ENCODE measurements around the gene CIAO3. TPM values are rescaled to one million over a fixed set of nuclear protein-coding genes. Genes with fewer than 3 reads are reported as not detected.

The CIAO3 gene
- total RNA-seq, 1 donor from 2014 or later: 46.0 TPM

DNA sequence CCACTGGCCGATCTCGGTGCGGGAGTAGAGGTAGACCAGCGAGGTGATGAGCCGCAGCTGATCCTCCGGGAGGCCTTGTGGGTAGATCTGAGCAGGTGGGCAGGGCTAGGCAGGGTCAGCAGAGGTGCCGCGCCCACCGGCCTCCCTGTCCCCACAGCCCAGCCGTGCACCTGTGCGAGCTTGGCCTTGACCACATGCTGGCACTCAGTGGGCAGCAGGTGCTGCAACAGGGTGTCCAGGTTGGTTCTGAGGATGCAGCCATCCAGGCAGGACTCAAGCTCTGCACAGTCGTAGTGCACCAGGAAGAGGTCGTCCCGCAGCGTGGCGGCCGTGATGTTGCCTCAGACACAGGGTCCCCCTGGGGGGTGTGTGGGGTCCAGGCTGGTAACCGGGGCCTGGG is 32.2 kb upstream of the CIAO3 start:
- Mint-ChIP-seq H3K9me3 (no peaks in the 10 kb centered on the region), H3K4me1 (peaks cover 4% of the 10 kb centered on the region), H3K36me3 (no peaks in the 10 kb centered on the region), H3K4me3 (no peak overlapping the region), H3K27me3 (ENCODE audit: low read depth) (peaks cover 5% of the 10 kb centered on the region), H3K27ac (no peak overlapping the region)
- DNase-seq (ENCODE audit: low spot score in 2 of 2, unreplicated experiment in 2 of 2): no peak
- TF ChIP-seq CTCF (IDR thresholded peaks at IDR 0.05; ENCODE audit: unreplicated experiment): no peak

DNA sequence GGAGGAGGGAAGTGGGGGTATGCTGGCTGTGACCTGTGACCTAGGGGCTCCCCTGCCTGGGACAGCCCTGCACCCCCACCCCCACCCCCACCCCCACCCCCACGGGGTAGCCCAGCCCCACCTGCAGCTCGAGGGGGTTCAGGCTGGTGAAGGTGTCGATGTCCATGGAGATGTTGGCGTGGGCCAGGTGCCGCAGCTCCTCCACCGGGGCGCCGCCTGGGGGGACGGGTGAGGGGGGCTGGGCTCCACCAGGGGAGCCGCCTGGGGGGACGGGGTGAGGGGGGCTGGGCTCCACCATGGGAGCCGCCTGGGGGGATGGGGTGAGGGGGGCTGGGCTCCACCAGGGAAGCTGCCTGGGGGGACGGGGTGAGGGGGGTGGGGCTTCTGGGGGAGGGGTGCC is 29.6 kb upstream of the CIAO3 start:
- DNase-seq (ENCODE audit: low spot score in 2 of 2, unreplicated experiment in 2 of 2): no peak
- H3K4me1 Mint-ChIP-seq: no peaks in the 10 kb centered on the region
- no peak overlapping the region for H3K4me3 Mint-ChIP-seq
- H3K9me3 Mint-ChIP-seq: no peaks in the 10 kb centered on the region
- no peaks in the 10 kb centered on the region for H3K27me3 Mint-ChIP-seq (ENCODE audit: low read depth)
- H3K36me3 Mint-ChIP-seq: no peaks in the 10 kb centered on the region
- no peak overlapping the region for H3K27ac Mint-ChIP-seq
- no peak for TF ChIP-seq CTCF (IDR thresholded peaks at IDR 0.05; ENCODE audit: unreplicated experiment)

- DNase-seq (ENCODE audit: low spot score in 2 of 2, unreplicated experiment in 2 of 2): no peak
- TF ChIP-seq CTCF (IDR thresholded peaks at IDR 0.05; ENCODE audit: unreplicated experiment): no peak
- Mint-ChIP-seq H3K9me3 (no peaks in the 10 kb centered on the region), H3K36me3 (no peaks in the 10 kb centered on the region), H3K27ac (no peak overlapping the region), H3K27me3 (ENCODE audit: low read depth) (no peaks in the 10 kb centered on the region), H3K4me1 (no peaks in the 10 kb centered on the region), H3K4me3 (no peak overlapping the region)
These were observed 29.1 kb upstream of the CIAO3 start for GRCh38 chr16:769934-770333.

DNA sequence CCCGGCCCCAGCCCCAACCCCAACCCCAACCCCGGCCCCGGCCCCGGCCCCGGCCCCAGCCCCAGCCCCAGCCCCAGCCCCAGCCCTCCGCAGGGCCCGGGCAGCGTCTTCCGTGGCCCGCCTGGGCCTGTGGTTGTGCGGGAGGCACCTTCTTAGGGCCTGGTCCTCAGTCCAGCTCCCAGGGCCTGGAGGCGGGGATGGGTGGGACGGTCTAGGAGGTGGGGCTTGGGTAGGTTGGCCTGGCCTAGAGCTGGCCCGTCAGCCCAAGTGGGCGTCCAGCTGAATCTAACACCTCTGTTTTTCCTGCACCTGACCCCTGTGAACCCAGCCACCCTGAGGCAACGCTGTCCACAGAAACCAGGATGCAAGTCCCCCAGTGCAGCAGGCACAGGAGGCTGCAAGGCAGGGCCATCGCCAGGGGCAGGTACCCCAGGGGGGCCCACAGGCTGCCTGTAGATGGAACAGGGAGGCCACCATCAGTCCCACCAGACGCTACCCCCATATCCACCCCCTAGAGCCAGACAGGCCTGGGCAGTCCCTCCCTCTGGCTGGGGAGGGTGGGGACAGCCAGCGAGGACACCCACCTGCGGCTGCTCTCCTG is 28.5 kb upstream of the CIAO3 start:
- DNase-seq (ENCODE audit: low spot score in 2 of 2, unreplicated experiment in 2 of 2): no peak

GRCh38 chr16:768428-768827 is 27.6 kb upstream of the CIAO3 start:
- H3K36me3 Mint-ChIP-seq: no peaks in the 10 kb centered on the region
- TF ChIP-seq CTCF (IDR thresholded peaks at IDR 0.05; ENCODE audit: unreplicated experiment): no peak
- H3K4me3 Mint-ChIP-seq: no peak overlapping the region
- H3K27ac Mint-ChIP-seq: no peak overlapping the region
- DNase-seq (ENCODE audit: low spot score in 2 of 2, unreplicated experiment in 2 of 2): no peak
- H3K4me1 Mint-ChIP-seq: no peaks in the 10 kb centered on the region
- no peaks in the 10 kb centered on the region for H3K9me3 Mint-ChIP-seq
- no peaks in the 10 kb centered on the region for H3K27me3 Mint-ChIP-seq (ENCODE audit: low read depth)

More for the DNA sequence above, 28.5 kb upstream of the CIAO3 start:
- Mint-ChIP-seq H3K4me1 (no peaks in the 10 kb centered on the region), H3K9me3 (no peaks in the 10 kb centered on the region), H3K27ac (no peak overlapping the region), H3K27me3 (ENCODE audit: low read depth) (no peaks in the 10 kb centered on the region), H3K36me3 (no peaks in the 10 kb centered on the region), H3K4me3 (no peak overlapping the region)
- TF ChIP-seq CTCF (IDR thresholded peaks at IDR 0.05; ENCODE audit: unreplicated experiment): no peak

DNA sequence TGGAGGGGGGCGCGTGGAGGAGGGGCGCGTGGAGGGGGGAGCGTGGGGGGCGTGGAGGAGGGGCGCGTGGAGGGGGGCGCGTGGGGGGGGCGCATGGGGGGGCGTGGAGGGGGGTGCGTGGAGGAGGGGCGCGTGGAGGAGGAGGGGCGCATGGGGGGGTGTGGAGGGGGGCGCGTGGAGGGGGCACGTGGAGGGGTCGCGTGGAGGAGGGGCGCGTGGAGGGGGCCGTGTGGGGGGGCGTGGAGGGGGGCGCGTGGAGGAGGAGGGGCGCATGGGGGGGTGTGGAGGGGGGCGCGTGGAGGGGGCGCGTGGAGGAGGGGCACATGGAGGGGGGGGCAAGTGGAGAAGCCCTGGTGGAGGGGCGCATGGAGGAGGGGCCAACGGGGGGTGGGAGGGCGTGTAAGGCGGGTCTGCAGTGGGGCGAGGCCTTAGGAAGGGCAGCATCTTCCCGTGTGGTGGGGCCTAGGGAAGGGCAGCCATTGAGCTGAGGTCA is 27.0 kb upstream of the CIAO3 start:
- TF ChIP-seq CTCF (IDR thresholded peaks at IDR 0.05; ENCODE audit: unreplicated experiment): no peak
- Mint-ChIP-seq H3K36me3 (no peaks in the 10 kb centered on the region), H3K27me3 (ENCODE audit: low read depth) (no peaks in the 10 kb centered on the region)

More for the DNA sequence above, 27.0 kb upstream of the CIAO3 start:
- Mint-ChIP-seq H3K4me1 (no peaks in the 10 kb centered on the region), H3K9me3 (no peaks in the 10 kb centered on the region), H3K27ac (no peak overlapping the region), H3K4me3 (no peak overlapping the region)
- DNase-seq (ENCODE audit: low spot score in 2 of 2, unreplicated experiment in 2 of 2): no peak

All from mesothelial cell of epicardium (in vitro differentiated cells).